Nephron progenitor cell (in vitro differentiated cells): Measurements from ENCODE around the gene MAP3K1.

Source experiments
- DNase-seq: peaks from one replicate; pipeline ENCODE4 v3.0.0; 2021
- H3K27ac Mint-ChIP-seq: 2 replicates; pipeline ENCODE4 v1.8.0; 2021; ENCODE audit warnings: mild to moderate bottlenecking, moderate library complexity, mixed read lengths
- H3K27me3 Mint-ChIP-seq: 2 replicates; pipeline ENCODE4 v1.8.0; 2021; ENCODE audit warnings: mild to moderate bottlenecking, low read depth, mixed read lengths; ENCODE audit not compliant: poor library complexity
- H3K36me3 Mint-ChIP-seq: 2 replicates; pipeline ENCODE4 v1.8.0; 2021; ENCODE audit warnings: low read depth, mixed read lengths
- H3K4me1 Mint-ChIP-seq: 2 replicates; pipeline ENCODE4 v1.8.0; 2021; ENCODE audit warnings: mixed read lengths
- H3K4me3 Mint-ChIP-seq: 2 replicates; pipeline ENCODE4 v1.8.0; 2021; ENCODE audit warnings: mild to moderate bottlenecking, moderate library complexity, mixed read lengths
- H3K9me3 Mint-ChIP-seq: 2 replicates; pipeline ENCODE4 v1.8.0; 2021; ENCODE audit warnings: mild to moderate bottlenecking, moderate library complexity, mixed read lengths
- CTCF ChIP-seq: fragments of 200-600 bp; sonication (generic); IDR thresholded peaks from 2 replicates; pipeline ENCODE4 v1.5.0; 2021; ENCODE audit warnings: antibody characterized with exemption

MAP3K1 gene

GRCh38 chr5:56861893-56862485 lies 46.6 kb downstream of the MAP3K1 start:
- Mint-ChIP-seq H3K4me1 (no peaks in the 10 kb centered on the region), H3K27me3 (no peaks in the 10 kb centered on the region), H3K36me3 (peaks cover 52% of the 10 kb centered on the region), H3K9me3 (peaks cover 7% of the 10 kb centered on the region), H3K27ac (no peak overlapping the region), H3K4me3 (no peak overlapping the region)
- DNase-seq: no peak
- no peak for TF ChIP-seq CTCF

DNA sequence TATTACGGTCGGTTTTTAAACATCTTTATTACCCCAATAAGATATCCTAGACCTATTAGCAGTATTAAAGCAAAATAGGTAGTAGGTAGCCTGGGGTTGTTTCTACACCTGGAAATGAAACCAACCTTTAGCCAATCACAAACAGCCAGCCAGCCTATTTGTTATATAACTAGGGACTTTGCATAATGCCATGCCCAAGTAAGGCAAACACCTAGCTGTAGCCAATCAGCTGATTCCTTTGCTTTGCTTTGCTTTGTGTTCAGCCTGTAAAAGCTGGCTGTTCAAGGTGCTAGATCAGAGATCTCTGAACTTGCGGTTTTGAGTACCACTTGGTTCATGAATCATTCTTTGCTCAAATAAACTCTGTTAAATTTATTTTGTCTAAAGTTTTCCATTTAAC lies 47.6 kb downstream of the MAP3K1 start:
- no peak overlapping the region for H3K27ac Mint-ChIP-seq
- no peaks in the 10 kb centered on the region for H3K4me1 Mint-ChIP-seq
- no peaks in the 10 kb centered on the region for H3K27me3 Mint-ChIP-seq
- TF ChIP-seq CTCF: no peak
- peaks cover 57% of the 10 kb centered on the region for H3K36me3 Mint-ChIP-seq
- H3K9me3 Mint-ChIP-seq: peaks cover 7% of the 10 kb centered on the region
- no peak for DNase-seq
- H3K4me3 Mint-ChIP-seq: no peak overlapping the region

DNA sequence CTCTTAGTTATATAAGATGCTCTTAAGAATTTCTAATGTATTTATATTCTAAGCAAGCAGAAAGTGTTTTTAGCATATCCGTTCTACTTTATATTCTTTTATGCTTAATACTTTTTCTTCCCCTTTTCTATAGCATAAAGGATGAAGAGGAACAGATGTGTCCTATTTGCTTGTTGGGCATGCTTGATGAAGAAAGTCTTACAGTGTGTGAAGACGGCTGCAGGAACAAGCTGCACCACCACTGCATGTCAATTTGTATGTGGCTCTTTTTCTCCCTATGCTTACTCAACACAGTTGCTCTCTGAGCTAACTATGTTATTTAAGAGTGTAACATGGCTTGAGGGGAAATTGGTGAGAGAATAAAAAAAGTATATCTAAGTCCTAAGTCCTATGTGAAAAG lies 56.4 kb downstream of the MAP3K1 start:
- Mint-ChIP-seq H3K36me3 (peaks cover 56% of the 10 kb centered on the region), H3K9me3 (no peaks in the 10 kb centered on the region), H3K4me1 (no peaks in the 10 kb centered on the region), H3K27me3 (no peaks in the 10 kb centered on the region), H3K27ac (no peak overlapping the region), H3K4me3 (no peak overlapping the region)
- DNase-seq: no peak
- no peak for TF ChIP-seq CTCF

DNA sequence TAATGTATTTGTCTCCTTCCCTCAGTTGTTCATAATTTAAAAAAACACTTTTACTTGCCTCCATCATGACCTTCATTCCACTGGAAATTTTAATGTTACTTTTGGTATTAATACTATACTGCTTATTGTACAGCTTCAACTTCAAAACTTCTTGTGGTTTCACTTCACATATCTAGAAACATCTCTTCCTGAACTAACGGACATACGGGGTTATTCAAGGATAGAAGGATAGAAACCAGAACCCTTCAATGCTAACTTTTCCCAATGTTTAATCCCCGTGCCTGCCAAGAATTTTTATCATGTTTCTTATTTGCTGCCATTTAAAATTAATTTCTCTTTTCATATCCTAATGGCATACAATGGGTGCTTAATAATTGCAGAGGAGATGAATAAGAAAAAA lies 57.7 kb downstream of the MAP3K1 start:
- H3K27ac Mint-ChIP-seq: peak overlapping the region; percentile 76
- no peak for TF ChIP-seq CTCF
- no peak overlapping the region for H3K4me3 Mint-ChIP-seq
- peaks cover 56% of the 10 kb centered on the region for H3K36me3 Mint-ChIP-seq
- no peaks in the 10 kb centered on the region for H3K9me3 Mint-ChIP-seq
- H3K4me1 Mint-ChIP-seq: no peaks in the 10 kb centered on the region
- no peak for DNase-seq
- H3K27me3 Mint-ChIP-seq: no peaks in the 10 kb centered on the region

- Mint-ChIP-seq H3K4me3 (no peak overlapping the region), H3K27me3 (no peaks in the 10 kb centered on the region), H3K9me3 (no peaks in the 10 kb centered on the region), H3K36me3 (peaks cover 69% of the 10 kb centered on the region), H3K4me1 (no peaks in the 10 kb centered on the region), H3K27ac (no peak overlapping the region)
- TF ChIP-seq CTCF: no peak
- no peak for DNase-seq
Measured at GRCh38 chr5:56876327-56876726, 61.0 kb downstream of the MAP3K1 start.

DNA sequence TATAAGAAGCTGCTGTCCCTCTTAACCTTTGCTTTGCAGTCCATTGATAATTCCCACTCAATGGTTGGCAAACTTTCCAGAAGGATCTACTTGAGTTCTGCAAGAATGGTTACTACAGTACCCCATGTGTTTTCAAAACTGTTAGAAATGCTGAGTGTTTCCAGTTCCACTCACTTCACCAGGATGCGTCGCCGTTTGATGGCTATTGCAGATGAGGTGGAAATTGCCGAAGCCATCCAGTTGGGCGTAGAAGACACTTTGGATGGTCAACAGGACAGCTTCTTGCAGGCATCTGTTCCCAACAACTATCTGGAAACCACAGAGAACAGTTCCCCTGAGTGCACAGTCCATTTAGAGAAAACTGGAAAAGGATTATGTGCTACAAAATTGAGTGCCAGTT lies 66.2 kb downstream of the MAP3K1 start:
- no peak overlapping the region for H3K4me3 Mint-ChIP-seq
- H3K4me1 Mint-ChIP-seq: no peaks in the 10 kb centered on the region
- H3K9me3 Mint-ChIP-seq: no peaks in the 10 kb centered on the region
- H3K27ac Mint-ChIP-seq: no peak overlapping the region
- no peaks in the 10 kb centered on the region for H3K27me3 Mint-ChIP-seq
- no peak for TF ChIP-seq CTCF
- H3K36me3 Mint-ChIP-seq: peaks cover 80% of the 10 kb centered on the region
- no peak for DNase-seq
